ENCODE results near the gene LRIT2. TPM values are rescaled to one million over a fixed set of nuclear protein-coding genes. Genes with fewer than 3 reads are reported as not detected.

The LRIT2 gene
- total RNA-seq, 2 experiments from 2014 or later = not detected

DNA sequence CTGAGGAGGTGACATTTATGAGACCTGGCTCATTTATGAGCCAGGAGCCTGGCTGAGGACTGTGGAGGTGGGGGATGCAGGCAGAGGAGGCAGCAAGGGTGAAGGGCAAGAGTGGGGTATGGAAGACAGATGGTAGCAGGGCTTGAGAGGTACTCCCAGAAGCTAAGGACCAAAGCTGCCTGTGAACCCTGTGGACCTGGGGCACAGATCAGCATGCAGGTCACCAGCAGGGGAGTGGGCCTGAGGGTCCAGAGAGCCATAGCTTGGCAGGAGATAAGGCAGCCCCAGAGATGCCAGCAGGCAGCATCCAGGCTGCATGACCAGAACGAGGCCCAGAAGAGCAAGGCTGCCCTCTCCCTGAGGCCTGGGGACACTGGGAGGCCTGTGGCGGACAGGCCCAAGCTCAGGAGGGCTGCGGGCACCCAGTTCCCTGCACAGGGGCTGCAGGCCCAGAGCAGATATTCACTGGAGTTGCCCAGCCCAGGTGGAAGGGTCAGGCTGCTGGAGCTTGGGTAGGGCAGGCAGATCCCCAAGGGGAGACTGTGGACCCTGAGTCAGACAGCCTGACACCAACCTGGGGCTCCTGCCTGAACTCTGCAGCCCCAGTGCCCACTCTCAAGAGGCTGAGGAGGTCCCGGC, 48.4 kb downstream of the LRIT2 start:
- intact Hi-C loops (cut with micrococcal nuclease; ENCODE audit: unreplicated experiment) = no loop called here
- no peak overlapping the region for H3K4me3 ChIP-seq (ENCODE audit: low read depth, low read length, poor library complexity, severe bottlenecking)
- DNase-seq (ENCODE audit: low spot score) = no peak
- peak overlapping the region; percentile 39 for H3K27ac ChIP-seq (ENCODE audit: low read depth, low read length, poor library complexity, severe bottlenecking)
- peak overlapping the region; percentile 45; the same call in 1 of the 2 replicates for H3K4me2 ChIP-seq (ENCODE audit: low read length)
- no peaks in the 10 kb centered on the region for H3K9me3 ChIP-seq (ENCODE audit: low read length)
- TF ChIP-seq EZH2phosphoT487 (IDR thresholded peaks at IDR 0.05; ENCODE audit: borderline replicate concordance, low read depth, low read length) = no peak
- TF ChIP-seq, protein P1, sequence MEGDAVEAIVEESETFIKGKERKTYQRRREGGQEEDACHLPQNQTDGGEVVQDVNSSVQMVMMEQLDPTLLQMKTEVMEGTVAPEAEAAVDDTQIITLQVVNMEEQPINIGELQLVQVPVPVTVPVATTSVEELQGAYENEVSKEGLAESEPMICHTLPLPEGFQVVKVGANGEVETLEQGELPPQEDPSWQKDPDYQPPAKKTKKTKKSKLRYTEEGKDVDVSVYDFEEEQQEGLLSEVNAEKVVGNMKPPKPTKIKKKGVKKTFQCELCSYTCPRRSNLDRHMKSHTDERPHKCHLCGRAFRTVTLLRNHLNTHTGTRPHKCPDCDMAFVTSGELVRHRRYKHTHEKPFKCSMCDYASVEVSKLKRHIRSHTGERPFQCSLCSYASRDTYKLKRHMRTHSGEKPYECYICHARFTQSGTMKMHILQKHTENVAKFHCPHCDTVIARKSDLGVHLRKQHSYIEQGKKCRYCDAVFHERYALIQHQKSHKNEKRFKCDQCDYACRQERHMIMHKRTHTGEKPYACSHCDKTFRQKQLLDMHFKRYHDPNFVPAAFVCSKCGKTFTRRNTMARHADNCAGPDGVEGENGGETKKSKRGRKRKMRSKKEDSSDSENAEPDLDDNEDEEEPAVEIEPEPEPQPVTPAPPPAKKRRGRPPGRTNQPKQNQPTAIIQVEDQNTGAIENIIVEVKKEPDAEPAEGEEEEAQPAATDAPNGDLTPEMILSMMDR (conservative IDR thresholded peaks at IDR 0.05; ENCODE audit: low read length) = no peak
- H3K36me3 ChIP-seq (ENCODE audit: insufficient read depth, low read length) = no peaks in the 10 kb centered on the region
- H2AFZ ChIP-seq (ENCODE audit: low read length) = peak overlapping the region; percentile 69
- POLR2A ChIA-PET = no interaction called here
- no peaks in the 10 kb centered on the region for H4K20me1 ChIP-seq (ENCODE audit: insufficient read depth, low read length)
- CTCF ChIA-PET (ENCODE audit: unreplicated experiment) = no interaction called here
- H3K79me2 ChIP-seq (ENCODE audit: insufficient read depth, low read depth, low read length) = no peaks in the 10 kb centered on the region
- no TSS peak for BruUV-seq (replicated peaks)
- peaks cover 38% of the 10 kb centered on the region for H3K4me1 ChIP-seq (ENCODE audit: insufficient read depth, low read length, poor library complexity, severe bottlenecking)
- H3K9me2 ChIP-seq (ENCODE audit: insufficient read depth, low read length) = no peaks in the 10 kb centered on the region

DNA sequence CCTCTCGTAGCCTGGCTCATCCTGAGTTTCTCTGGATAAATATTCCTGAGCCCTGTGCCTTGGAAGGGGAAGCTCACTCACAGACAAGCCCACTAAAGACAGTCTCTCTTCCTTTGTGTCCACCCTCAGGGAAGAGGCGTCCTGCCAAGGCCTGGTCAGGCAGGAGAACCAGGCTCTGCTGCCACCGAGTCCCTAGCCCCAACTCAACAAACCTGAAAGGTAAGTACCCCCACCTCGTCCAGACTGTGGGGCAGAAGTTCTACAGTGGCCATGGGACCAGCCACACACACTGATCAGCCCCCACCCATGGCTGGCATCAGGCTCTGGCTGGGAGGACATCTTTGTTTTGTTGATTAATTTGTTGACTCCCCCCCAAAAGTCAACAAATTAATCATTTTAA, 49.0 kb downstream of the LRIT2 start:
- H2AFZ ChIP-seq (ENCODE audit: low read length) = no peak overlapping the region
- BruUV-seq (replicated peaks) = no TSS peak
- no peak overlapping the region for H3K4me2 ChIP-seq (ENCODE audit: low read length)
- no peaks in the 10 kb centered on the region for H3K9me3 ChIP-seq (ENCODE audit: low read length)
- CTCF ChIA-PET (ENCODE audit: unreplicated experiment) = no interaction called here
- no peaks in the 10 kb centered on the region for H4K20me1 ChIP-seq (ENCODE audit: insufficient read depth, low read length)
- TF ChIP-seq, protein P1 (conservative IDR thresholded peaks at IDR 0.05; ENCODE audit: low read length) = no peak
- TF ChIP-seq EZH2phosphoT487 (IDR thresholded peaks at IDR 0.05; ENCODE audit: borderline replicate concordance, low read depth, low read length) = no peak
- no peaks in the 10 kb centered on the region for H3K9me2 ChIP-seq (ENCODE audit: insufficient read depth, low read length)
- H3K79me2 ChIP-seq (ENCODE audit: insufficient read depth, low read depth, low read length) = no peaks in the 10 kb centered on the region
- no peak overlapping the region for H3K27ac ChIP-seq (ENCODE audit: low read depth, low read length, poor library complexity, severe bottlenecking)
- no peak overlapping the region for H3K4me3 ChIP-seq (ENCODE audit: low read depth, low read length, poor library complexity, severe bottlenecking)
- DNase-seq (ENCODE audit: low spot score) = no peak
- H3K36me3 ChIP-seq (ENCODE audit: insufficient read depth, low read length) = no peaks in the 10 kb centered on the region
- peaks cover 41% of the 10 kb centered on the region for H3K4me1 ChIP-seq (ENCODE audit: insufficient read depth, low read length, poor library complexity, severe bottlenecking)
- POLR2A ChIA-PET = no interaction called here
- intact Hi-C loops (cut with micrococcal nuclease; ENCODE audit: unreplicated experiment) = no loop called here

DNA sequence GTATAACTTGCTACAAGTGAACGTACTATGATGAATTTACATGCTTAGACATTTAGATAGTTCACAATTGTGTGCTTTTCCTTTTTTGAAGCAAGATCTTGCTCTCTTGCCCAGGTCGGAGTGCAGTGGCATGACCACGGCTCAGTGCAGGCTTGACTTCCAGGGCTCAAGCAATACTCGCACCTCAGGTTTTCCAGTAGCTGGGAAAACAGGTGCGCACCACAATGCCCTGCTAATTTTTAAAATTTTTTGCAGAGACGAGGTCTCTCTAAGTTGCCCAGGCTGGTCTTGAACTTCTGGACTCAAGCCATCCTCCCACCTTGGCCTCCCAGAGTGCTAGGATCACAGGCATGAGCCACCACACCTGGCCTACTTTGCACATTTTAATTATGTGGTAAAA, 49.9 kb downstream of the LRIT2 start:
- no peak for DNase-seq (ENCODE audit: low spot score)
- no peaks in the 10 kb centered on the region for H3K9me3 ChIP-seq (ENCODE audit: low read length)
- TF ChIP-seq, protein P1 (conservative IDR thresholded peaks at IDR 0.05; ENCODE audit: low read length) = no peak
- TF ChIP-seq EZH2phosphoT487 (IDR thresholded peaks at IDR 0.05; ENCODE audit: borderline replicate concordance, low read depth, low read length) = no peak
- H3K36me3 ChIP-seq (ENCODE audit: insufficient read depth, low read length) = no peaks in the 10 kb centered on the region
- H3K79me2 ChIP-seq (ENCODE audit: insufficient read depth, low read depth, low read length) = no peaks in the 10 kb centered on the region
- ChIA-PET POLR2A (no interaction called here), CTCF (ENCODE audit: unreplicated experiment) (no interaction called here)
- peaks cover 41% of the 10 kb centered on the region for H3K4me1 ChIP-seq (ENCODE audit: insufficient read depth, low read length, poor library complexity, severe bottlenecking)
- H3K27ac ChIP-seq (ENCODE audit: low read depth, low read length, poor library complexity, severe bottlenecking) = no peak overlapping the region
- H3K4me2 ChIP-seq (ENCODE audit: low read length) = no peak overlapping the region
- H3K4me3 ChIP-seq (ENCODE audit: low read depth, low read length, poor library complexity, severe bottlenecking) = no peak overlapping the region
- H2AFZ ChIP-seq (ENCODE audit: low read length) = no peak overlapping the region
- H4K20me1 ChIP-seq (ENCODE audit: insufficient read depth, low read length) = no peaks in the 10 kb centered on the region
- intact Hi-C loops (cut with micrococcal nuclease; ENCODE audit: unreplicated experiment) = no loop called here
- H3K9me2 ChIP-seq (ENCODE audit: insufficient read depth, low read length) = no peaks in the 10 kb centered on the region
- BruUV-seq (replicated peaks) = no TSS peak
